Astrocyte (in vitro differentiated cells and primary cell): ENCODE measurements around the gene NAT14.

Experiments used
- EZH2 ChIP-seq: IDR thresholded peaks from 2 replicates; pipeline ENCODE4 v1.6.1; 2012; ENCODE audit warnings: mild to moderate bottlenecking, low read length, inconsistent platforms; ENCODE audit not compliant: insufficient read depth
- TF ChIP-seq, protein P1 (sequence below): IDR thresholded peaks from 2 replicates; pipeline ENCODE4 v1.5.1; 2011; ENCODE audit warnings: low read depth, mild to moderate bottlenecking, inconsistent platforms, low read length, moderate library complexity; ENCODE audit not compliant: insufficient read depth

DNA sequence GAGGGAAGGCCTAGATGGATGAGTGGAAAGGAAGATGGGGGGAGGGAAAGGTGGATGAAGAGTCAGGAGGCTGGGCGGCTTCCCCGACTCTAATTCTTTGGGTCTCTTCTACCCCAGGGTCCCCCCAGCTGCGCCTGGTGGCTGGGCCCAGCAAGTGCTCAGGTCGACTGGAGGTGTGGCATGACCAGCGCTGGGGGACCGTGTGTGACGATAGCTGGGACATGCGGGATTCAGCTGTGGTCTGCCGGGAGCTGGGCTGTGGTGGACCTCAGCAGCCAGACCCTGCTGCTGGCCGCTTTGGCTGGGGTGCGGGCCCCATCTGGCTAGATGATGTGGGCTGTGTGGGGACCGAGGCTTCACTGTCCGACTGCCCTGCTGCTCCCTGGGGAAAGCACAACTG lies 12.8 kb downstream of the NAT14 start:
- no peak for TF ChIP-seq EZH2
- TF ChIP-seq, protein P1, sequence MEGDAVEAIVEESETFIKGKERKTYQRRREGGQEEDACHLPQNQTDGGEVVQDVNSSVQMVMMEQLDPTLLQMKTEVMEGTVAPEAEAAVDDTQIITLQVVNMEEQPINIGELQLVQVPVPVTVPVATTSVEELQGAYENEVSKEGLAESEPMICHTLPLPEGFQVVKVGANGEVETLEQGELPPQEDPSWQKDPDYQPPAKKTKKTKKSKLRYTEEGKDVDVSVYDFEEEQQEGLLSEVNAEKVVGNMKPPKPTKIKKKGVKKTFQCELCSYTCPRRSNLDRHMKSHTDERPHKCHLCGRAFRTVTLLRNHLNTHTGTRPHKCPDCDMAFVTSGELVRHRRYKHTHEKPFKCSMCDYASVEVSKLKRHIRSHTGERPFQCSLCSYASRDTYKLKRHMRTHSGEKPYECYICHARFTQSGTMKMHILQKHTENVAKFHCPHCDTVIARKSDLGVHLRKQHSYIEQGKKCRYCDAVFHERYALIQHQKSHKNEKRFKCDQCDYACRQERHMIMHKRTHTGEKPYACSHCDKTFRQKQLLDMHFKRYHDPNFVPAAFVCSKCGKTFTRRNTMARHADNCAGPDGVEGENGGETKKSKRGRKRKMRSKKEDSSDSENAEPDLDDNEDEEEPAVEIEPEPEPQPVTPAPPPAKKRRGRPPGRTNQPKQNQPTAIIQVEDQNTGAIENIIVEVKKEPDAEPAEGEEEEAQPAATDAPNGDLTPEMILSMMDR, result no peak
